Hypothalamus (tissue), 51 donors: ENCODE results near the gene TAF6.

Experiments used
- DNase-seq, 51 donors: peaks; one replicate each; lab custom pipeline; 2025; lab: John Stamatoyannopoulos, UW

The TAF6 gene

DNA sequence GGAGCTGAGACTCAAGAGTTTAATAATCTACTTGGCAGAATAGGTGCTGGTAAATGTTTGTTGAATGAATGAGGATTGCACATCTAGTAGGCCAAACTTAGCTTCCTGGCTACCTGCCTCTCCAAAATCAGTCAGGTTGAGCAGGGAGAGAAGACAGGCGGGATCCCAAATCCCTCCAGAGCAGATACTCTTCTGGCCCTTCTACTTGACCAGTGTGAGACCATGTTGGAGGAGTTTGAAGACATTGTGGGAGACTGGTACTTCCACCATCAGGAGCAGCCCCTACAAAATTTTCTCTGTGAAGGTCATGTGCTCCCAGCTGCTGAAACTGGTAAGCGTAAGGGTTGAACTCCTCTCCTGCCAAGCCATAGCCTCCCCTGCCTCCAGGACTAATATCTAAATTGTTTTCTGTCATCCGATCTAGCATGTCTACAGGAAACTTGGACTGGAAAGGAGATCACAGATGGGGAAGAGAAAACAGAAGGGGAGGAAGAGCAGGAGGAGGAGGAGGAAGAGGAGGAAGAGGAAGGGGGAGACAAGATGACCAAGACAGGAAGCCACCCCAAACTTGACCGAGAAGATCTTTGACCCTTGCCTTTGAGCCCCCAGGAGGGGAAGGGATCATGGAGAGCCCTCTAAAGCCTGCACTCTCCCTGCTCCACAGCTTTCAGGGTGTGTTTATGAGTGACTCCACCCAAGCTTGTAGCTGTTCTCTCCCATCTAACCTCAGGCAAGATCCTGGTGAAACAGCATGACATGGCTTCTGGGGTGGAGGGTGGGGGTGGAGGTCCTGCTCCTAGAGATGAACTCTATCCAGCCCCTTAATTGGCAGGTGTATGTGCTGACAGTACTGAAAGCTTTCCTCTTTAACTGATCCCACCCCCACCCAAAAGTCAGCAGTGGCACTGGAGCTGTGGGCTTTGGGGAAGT is 5.4 kb upstream of the TAF6 start:
- DNase-seq = no peak

GRCh38 chr7:100122568-100122967 is 3.4 kb upstream of the TAF6 start:
- no peak for DNase-seq

DNA sequence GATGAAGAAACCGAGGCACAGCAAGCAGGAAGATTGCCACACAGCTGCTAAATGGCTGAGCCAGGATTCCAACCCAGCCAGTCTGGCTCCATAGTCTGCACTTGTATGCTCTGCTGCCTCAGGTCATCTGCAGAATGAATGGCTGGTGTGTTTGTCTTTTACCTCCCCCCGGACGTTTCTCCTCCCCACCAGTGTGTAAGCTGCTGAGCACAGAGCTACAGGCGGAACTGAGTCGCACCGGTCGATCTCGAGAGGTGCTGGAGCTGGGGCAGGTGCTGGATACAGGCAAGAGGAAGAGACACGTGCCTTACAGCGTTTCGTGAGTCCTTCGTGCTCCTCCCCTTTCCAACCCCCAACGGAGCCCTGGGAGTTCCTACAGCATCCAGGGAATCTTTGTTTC is 2.9 kb upstream of the TAF6 start:
- DNase-seq = no peak

DNA sequence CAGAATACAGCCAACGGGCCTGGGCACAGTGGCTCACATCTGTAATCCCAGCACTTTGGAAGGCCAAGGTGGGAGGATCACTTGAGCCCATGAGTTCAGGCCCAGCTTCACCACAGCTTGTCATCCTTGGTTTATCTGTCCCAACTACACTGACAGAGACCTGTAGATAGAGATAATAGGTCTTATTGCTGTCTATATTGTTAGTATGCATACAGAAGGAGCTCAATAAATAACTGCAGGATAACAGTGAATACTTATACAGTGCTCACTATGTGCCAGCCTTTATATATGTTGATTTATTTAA is 1.5 kb upstream of the TAF6 start:
- no peak for DNase-seq

- DNase-seq = peak in 45 of 51 donors; percentile 25 to 93 (median 70)
These were observed 993 bp upstream of the TAF6 start for GRCh38 chr7:100119970-100120732.

DNA sequence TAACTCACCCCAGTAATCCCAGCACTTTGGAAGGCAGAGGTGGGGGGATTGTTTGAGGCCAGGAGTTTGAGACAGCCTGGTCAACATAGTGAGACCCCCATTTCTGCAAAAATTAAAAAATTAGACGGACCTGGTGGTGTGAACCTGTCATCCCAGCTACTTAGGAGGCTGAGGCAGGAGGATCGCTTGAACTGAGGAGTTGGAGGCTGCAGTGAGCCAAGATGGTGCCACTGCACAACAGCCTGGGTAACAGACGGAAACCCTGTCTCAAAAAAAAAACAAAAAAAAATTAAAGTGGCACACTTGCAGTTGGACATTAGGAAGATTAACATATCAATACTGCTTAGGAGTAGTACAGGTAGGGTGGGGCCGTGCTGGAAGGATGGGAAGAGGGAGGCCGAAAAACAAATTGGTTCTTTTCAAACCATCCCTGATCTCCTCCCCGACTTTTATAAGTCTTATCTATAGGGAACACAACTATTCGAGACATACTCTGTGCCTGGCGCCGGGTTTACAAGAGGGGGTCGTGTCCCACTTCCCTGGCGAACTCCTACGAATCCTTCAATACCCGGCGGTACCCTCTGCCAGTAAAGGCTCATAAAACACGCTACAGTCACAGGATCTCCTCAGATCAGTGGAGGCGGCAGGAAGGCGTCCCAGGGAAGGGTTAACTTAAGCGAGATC is 628 bp downstream of the TAF6 start:
- DNase-seq = no peak

GRCh38 chr7:100115026-100115425 is 4.1 kb downstream of the TAF6 start:
- DNase-seq = no peak

- DNase-seq = no peak
These were observed 7.2 kb downstream of the TAF6 start for GRCh38 chr7:100111914-100112313.

- no peak for DNase-seq
These were observed 8.0 kb downstream of the TAF6 start for GRCh38 chr7:100111156-100111555.

- DNase-seq = no peak
These were observed 9.5 kb downstream of the TAF6 start for GRCh38 chr7:100109521-100110163.

DNA sequence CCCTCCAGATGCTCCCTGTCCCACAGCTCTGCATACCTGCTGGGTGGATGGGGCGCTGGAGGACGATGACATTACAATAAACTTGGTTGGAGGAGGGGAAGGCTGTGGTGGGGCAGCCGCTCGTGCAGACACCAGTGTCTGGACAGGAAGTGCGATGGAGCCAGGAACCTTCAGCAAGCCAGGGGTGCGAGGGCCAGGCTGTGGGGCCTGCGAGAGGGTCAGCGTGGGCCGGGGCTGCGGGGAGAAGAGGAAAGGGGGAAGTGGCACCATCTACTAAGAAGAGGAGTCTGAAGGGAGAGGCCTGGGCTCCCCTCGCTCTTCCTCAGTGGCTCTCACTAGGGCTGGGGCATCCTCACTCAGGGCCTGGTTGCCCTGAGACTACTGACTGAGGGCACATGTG is 11.3 kb downstream of the TAF6 start:
- DNase-seq = peak in 2 of 51 donors; percentile 6 to 7

DNA sequence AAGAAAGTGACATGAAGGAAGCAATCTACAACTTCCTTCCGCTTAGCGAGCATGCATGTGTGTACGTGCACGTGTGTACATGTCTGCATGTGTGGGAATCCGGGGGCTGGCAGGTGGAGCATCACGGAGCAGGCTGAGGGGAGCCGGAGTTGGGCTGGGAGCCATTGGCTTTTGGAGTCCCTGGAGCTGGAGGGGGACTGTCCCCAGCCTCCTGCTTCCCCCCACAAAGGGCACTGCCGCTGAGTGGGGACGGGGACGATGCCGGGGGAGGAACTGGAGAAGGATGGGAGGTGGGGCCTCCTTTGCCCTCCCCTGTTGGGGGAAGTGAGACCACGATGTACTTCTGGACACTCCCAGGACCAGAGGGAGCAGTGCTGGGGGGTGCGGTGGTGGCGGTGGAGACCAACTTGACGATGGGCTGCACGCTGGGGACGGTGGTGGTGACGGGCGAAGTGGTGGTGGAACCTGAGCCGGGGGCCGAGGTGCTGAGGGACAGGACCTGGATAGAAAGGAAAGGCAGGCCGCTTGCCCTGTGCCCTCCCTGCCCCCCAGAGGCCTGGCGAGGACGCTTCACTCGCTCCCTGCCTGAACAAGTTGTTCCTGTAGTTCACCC is 11.9 kb downstream of the TAF6 start:
- DNase-seq = peak in 7 of 51 donors; percentile 2 to 22 (median 7)

DNA sequence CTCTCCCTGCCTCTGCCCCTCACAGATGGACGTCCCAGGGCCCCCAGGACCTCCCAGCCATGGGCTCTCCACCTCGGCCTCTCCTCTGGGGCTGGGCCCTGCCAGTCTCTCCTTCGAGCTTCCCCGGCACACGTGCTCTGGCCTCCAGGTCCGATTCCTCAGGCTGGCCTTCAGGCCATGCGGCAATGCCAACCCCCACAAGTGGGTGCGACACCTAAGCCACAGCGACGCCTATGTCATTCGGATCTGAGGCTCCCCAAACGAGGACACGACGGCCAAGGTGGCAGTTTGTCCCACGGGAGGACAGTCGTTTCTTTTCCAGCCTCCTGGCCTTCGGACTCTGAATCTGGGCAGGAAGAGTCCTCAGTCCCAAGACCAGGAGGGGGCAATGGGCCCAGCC is 12.5 kb downstream of the TAF6 start:
- DNase-seq = no peak

DNA sequence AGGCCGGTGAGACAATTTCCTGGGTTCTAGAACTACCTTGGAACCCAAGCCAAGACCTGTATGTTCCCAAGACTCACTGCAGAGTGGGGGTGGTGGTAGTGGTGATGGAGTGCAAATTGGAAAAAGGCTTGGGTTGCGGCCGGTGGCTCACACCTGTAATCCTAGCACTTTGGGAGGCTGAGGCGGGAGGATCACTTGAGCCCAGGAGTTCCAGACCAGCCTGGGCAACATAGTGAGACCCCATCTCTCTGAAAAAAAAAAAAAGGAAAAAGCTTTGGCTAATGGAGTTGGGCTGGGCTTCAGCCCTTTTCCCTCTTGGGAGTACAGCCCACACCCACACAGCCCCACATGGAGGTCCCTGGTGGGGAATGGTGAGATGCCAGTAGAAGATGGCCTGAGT is 13.6 kb downstream of the TAF6 start:
- no peak for DNase-seq

- no peak for DNase-seq
These were observed 16.0 kb downstream of the TAF6 start for GRCh38 chr7:100102950-100103840.

DNA sequence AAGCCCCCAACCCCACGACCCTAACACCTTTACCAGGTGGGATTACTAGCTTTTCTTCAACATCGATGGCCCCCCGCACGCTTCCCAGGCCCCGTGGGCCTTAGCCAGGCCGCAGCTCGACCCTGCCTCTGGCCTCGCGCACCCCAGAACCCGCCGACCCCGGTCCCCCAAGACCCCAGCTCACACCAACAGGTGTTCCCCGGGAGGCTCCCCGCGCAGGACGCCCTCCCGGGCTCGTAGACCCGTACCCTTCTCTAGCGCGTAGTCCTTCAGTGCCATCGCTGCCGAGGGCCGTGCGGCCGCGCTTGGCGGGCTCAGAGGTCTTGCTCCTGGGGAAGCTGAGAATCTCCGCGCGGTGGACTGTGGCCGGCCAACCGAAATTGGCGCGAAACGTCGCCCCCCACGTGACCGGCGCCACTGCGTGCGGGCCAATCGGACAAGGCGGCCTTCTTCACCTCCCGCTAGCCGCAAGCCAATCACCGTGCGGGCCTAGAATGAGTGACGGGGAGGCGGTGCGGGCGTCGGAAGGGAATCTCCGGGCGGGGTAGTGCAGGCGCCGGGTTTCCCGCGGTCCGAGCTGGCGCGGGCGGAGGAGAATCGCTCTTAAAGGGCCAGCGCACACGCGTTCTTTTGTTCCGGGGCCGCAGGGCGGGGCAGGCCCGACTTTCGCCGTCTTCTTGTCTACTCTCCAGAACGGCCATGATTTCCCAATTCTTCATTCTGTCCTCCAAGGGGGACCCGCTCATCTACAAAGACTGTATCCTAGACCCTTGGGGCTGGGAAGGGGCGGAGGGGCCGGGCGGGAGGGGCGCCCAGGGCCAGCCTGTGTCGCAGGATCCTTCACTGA is 17.9 kb downstream of the TAF6 start, which contains the start of the genes AP4M1 and MCM7:
Gene AP4M1, plus strand, starts transcription at position 628 of the 847 bp plus-strand sequence. Its CDS starts 72 bp downstream, at position 700.
Gene MCM7, minus strand, starts transcription at position 382 of the 847 bp plus-strand sequence. Its CDS starts 103 bp downstream, at position 279.
- peak; percentile 88 to 100 (median 98) for DNase-seq

DNA sequence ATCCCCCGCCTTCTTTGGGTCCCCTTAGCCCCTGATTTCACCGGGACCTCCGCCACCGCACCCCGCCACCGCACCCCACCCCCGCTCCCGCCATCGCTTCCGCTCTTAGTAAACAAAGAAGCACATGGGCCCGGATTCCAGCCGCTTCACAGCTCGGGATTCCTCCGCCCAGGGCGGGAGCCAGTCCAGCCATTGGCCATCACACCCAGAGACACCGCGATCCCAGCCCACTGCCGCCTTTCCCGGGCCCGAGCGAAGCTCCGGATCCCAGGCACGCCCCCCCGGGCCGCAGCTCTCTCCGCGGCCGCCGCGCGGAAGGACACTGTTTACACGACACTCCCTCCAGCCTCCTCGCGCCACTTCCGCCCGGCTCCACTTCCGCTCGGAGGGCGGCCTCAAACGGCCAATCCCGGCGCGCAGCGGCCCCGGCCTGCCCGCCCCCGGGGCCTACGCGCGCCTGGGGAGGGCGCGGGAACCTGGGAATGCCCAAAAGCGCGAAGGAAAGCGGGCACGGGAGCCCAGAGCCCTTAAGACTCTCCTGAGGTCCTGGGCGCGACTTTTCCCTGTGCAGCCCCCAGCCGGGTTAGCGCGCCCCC is 18.6 kb downstream of the TAF6 start:
- peak; percentile 62 to 93 (median 86) for DNase-seq

DNA sequence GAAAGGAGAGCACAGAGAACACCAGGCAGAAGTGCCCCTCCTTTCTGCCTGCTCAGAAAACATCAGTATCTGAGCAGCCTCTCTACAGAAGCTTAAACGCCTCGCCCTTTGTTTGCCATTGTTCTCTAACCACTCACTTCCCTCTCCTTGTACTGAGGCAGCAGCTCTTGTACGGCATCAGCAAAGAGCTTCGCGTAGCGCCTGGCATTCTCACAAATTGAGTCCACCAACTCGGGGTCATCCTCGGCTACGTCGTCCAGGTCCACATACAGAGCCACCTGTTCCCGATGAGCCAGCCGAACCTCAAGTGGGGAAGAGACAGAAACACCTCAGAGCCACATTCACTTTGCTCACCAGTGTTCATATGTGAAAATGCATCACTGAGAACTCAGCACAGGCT is 19.7 kb downstream of the TAF6 start:
- DNase-seq = no peak
